SW 1271 (cell line): ENCODE results near the gene FERMT1.
"Not testable (repeated sequence)": the region's sequence is repeated elsewhere in the genome, so short reads cannot be mapped to it uniquely, and the experiment has no call there.

Experiments used
- DNase-seq, 2 experiments: peaks; one replicate each; lab custom pipeline; 2025; lab: John Stamatoyannopoulos, UW

FERMT1 gene

DNA sequence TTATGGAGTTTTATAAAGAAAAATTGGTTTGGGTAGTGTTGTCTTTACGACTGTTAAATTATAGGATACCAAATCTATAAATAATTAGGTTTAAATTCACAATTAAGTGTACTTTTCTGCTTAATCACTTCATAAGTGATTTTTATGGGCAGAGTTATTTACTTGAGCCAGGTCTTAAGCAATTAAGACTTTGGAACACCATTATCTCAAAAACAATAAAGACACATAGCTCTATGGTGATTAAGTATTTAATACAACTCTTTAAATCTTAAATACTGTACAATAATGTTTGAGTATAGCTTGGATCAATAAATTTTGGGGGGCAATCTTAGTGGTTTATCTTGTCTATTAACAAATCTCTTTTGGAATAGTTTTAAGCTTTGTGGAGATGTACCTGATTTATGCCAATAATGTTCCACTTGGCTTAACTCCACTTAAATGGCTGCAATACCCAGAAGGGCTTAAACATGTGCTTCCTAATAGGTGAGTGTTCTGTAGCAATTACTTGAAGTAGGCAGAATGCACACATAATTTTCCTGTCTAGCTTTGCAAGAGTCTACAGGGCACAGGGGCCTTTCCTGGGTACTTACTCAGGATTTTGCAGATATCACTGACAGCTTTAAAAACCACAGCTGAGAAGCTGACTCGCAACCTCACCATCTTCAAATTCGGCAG is 7.5 kb downstream of the FERMT1 start:
- no peak for DNase-seq

DNA sequence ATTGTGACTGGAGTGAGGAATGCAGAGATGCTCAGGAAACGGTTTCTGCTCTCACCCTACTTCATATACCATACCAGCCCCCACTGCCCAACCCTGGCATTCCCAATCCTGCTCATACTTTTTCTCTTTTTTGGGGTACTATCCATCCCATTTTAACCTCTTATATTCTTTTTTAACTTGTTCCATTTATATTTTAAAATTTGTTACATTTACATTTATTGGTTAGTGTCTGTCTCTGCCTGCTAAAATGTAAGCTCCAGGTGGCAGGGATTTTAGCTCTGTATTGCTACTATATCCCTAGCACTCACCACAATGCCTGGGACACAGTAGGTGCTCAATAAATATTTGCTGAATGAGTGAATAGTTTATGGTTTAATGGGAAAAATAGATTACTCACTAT is 8.1 kb downstream of the FERMT1 start:
- no peak for DNase-seq

DNA sequence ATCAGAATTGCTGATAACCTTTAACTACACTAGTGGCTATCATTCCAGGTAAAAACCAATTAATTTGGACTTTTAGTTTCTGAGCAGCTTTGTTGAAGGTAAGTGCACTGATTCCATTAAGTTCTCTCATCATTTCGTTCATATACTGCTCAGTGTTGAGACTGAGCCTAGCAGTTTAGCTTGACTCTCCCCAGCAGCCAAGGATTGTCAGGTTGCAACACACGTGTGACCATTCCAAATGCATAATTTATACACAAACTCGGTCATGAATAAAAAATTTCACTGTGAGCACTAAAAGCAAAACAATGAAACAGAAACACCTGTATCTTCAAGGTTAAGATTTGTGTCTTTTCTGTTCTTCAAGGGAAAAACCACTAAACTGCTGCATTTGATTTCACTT is 8.9 kb downstream of the FERMT1 start:
- no peak for DNase-seq

DNA sequence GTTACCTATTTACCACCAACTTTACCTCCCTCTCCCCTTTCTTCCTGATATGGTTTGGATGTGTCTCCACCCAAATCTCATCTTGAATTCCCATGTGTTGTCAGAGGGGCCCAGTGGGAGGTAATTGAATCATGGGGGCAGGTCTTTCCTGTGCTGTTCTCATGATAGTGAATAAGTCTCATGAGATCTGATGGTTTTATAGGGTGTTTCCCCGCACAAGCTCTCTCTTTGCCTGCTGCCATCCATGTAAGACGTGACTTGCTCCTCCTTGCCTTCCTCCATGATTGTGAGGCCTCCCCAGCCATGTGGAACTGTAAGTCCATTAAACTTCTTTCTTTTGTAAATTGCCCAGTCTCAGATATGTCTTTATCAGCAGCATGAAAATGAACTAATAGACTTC is 9.9 kb downstream of the FERMT1 start:
- DNase-seq = not testable (repeated sequence)

DNA sequence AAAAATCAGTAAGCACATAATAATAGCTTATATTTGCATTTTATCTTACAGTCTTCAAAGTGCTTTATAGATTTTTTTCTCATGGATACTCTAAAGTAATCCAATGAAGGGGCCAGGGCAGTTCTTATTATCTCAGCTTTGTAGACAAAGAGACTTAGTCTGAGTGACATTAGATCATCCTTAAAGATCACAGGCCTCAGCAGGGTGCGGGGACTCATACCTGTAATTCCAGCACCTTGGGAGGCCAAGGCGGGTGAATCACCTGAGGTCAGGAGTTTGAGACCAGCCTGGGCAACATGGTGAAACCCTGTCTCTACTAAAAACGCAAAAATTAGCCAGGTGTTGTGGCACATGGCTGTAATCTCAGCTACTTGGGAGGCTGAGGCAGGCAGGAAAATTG is 14.5 kb downstream of the FERMT1 start:
- no peak for DNase-seq

DNA sequence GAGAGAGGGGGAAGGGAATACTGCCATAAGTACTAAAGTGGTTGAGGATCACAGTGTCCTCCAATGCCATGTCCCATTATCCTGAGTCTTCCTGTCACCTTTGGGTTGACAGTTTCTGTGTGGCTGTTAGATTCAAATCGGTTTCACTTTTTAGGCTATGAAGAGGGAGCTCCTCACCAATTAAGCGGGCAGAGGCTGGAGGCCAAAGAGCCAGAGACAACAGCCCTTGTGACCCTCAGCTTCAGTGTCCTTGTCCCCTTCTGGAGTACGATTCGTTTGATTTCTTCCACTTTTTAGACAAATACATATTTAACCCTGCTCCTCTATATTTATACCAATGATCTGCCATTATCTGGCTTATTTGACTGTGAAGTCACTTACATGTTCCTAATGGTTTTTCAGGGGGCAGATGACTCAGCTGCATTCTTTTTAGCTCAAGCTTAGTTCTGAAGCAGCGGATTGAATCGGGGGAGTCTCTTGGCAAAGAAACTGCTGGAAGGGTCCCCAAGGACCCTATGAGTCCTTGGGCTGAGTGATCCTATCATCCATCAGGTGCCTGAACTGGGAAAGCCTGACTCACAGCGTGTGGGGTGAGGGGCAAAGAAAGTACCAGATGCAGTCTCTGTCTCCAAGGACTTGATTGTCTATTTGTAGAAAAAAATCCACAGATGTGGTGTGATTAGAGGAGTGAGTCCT is 18.2 kb downstream of the FERMT1 start:
- no peak for DNase-seq

DNA sequence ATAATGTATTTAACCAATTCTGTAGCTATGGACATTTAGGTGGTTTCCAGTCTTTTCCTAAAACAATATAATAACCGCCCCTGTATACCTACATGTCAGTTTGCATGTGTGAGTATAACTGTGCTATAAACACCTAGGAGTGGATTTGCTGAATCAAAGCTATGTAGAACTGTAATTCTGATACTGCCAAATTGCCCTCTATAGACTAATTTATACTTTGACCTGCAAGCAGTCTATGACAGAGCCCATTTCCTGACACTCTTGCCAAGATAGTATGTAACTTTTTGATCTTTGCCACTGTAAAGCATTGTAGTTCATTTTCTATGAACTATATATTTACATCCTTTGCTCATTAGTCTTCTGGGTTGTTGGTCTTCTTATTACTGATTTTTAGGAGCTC is 19.5 kb downstream of the FERMT1 start:
- DNase-seq = no peak

DNA sequence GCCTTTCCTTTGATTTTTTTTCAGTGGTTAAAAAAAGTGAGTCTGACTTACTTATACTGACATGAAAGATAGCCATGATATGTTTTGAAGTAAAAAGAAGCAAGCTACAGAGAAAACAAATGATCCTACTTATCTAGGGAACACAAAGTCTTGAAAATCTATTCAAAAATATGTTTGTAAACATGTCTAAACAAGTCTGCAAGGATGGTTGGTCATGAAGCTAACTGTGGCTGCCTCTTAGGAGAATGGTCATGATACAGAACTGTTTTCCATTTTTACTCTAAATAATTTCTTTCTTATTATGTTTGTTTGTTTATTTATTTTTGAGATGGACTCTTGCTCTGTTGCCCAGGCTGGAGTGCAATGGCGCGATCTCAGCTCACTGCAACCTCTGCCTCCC is 21.5 kb downstream of the FERMT1 start:
- DNase-seq = no peak

DNA sequence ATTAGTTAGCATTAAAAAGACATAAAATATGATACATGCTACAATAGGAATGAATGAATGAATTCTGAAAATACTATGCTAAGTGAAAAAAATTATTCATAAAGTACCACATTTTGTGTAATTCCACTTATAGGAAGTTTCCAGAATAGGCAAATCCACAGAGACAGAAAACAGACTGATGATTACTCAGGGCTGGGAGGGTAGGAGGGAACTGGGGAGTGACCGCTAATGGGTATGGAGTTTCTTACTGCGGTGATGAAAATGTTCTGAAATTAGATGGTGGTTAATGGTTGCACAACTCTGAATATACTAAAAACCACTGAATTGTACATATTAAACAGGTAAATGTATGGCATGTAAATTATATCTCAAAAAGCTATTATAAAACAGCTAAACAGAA is 22.6 kb downstream of the FERMT1 start:
- no peak for DNase-seq

DNA sequence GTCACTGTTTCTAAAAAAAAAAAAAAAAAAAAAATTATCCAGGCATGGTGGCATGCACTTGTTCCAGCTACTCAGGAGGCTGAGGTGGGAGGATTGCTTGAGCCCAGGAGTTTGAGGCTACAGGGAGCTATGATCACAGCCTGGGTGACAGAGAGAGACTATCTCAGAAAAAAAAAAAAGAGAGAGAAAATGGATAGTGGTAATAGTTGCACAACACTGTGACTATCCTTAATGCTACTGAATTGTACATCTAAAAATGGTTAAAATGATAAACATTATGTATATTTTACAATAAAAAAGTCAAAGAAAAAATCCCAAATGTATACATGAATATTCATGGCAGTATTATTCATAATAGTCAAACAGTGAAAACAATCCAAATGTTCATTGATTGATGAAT is 23.0 kb downstream of the FERMT1 start:
- DNase-seq = no peak

DNA sequence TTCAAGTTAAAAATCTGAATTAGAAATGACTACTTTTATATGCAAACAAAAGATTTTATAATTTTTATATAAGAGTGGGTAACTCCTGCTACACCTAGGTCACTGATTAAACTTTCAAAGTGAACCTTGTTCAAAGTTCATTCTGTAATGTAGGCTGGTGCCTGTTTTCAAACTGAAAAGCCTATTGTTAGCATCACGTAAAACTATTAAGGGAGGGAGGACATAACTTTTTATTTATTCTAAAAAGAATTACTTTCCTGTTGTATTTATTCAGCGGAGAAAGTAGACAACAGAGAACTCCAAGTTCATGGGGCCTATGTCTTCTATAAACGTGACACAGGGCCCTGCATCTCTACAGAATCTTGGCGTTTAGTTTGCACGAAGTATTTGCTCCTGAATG is 27.4 kb downstream of the FERMT1 start:
- DNase-seq = no peak

DNA sequence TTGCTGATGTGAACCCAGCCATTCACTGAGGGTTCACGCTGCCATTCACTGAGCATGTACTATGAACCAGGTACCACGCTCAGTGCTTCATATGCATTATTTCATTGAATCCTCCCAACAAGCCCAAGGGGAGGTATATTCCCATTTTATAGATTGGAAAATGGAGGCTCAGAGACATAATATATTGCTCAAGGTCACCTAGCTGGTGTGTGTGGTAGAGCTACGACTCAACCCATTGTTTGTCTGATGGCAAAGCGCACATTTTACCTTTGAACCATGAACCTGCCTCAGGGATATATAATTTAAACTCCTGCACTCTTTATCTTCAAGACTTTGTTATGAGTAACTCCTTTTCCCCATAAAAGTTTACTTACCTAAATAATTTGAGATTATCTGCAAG is 28.3 kb downstream of the FERMT1 start:
- DNase-seq = no peak

DNA sequence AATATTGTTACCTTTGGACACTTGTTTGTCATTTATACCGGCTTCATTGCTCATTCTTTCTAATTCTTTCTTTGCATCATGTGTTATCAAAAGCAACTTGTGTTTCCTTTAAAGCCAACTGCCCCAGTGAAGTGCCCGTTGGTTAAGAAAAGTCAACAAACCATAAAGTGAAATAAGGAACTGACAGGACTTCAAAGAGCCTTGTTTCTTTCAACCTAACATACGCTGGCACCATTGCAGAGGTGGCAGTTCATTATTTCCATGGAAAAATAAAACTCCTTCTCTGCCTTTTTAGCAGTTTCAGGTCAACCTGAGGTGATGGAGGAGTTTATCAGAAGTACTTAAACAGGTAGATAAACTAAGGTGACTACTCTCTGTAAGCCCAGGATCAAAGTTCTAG is 28.8 kb downstream of the FERMT1 start:
- DNase-seq = no peak

DNA sequence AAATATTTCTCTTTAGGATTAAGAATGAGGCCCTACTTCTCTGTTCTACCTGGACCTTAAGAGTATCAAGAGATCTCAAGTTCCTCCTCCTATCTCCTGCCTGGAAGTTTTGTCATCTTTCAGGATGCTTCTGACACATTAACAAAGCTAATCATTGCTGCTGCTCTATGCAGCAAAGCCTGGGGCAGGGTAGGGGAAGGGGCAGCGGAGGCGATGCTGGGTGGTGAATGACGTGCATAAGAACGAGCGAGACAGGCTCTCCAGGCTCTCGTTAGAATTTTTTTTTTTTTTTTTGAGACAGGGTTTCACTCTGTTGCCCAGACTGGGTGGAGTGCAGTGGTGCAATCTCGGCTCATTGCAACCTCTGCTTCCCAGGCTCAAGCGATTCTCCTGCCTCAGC is 31.2 kb downstream of the FERMT1 start:
- DNase-seq = no peak

DNA sequence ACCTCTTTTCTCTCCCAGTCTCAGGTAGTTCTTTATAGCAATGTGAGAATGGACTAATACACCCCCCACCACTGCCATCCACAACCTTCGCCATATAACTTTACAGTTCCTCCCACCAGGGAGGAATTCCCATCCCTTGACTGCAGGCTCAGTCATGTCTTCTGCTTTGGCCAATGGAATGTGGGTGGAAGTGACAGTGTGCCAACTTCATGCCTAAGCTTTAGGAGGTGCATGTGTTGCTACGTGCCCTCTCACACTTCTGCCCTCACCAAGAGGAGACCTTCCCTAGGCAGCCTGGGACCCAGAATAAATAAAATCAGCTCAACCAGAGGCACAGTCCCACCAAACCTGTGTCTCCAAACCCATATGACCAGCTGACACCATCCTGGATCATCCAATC is 36.0 kb downstream of the FERMT1 start:
- DNase-seq = no peak

DNA sequence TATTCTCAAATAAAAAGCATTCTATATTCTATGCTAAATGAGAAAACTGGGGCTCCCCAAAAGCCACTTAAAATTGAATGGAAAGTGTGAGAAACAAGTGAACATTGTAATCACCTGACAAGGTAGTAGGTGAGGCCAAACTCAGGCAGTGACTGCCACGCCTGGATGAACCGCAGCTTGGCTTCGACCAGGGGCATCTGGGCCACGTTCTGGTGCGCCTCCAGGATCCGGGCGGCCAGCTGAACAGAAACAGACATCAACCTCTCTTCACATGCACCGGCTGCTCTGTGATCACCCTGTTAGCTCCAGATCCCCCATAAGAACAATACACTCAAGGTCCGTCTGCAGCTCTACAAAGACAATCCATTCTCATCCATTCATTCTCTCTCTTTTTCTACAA is 38.9 kb downstream of the FERMT1 start:
- no peak for DNase-seq

DNA sequence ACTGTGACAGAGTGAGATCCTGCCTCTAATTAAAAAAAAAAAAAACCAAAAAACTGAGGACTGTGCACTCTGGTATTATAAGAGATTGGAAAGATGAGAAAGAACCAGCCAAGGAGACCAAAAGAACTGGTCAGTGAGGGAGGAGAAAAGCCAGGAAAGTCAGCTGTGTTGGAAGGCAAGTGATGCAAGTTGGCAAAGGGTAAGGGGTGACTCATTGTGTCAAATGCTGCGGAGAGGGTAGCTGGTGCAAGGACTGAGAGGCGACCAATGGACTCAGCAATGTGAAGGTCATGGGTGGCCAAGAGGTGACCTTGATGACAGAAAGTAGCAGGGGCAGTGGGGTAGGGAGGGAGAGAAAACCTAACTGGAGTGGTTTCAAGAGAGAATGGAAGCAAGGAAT is 41.6 kb downstream of the FERMT1 start:
- DNase-seq = no peak

DNA sequence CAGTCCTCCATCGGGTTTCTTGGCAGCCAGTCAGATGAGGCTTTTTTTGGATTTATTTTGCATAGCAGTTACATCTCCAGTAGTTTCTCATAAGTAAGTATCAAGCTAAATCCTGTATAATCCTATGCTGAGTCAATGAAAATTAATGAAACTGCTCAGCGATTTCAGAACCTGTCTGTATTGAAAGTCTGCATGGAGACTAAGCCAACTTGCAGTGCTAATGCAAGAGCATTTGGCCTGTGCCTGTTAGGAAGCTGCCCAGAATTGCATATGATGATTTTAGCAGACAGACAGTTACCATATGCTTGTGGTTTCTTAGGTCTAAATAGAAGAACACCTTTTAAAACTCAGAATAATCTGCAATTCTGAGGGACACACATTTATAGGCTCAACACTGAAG is 43.8 kb downstream of the FERMT1 start:
- DNase-seq = no peak

DNA sequence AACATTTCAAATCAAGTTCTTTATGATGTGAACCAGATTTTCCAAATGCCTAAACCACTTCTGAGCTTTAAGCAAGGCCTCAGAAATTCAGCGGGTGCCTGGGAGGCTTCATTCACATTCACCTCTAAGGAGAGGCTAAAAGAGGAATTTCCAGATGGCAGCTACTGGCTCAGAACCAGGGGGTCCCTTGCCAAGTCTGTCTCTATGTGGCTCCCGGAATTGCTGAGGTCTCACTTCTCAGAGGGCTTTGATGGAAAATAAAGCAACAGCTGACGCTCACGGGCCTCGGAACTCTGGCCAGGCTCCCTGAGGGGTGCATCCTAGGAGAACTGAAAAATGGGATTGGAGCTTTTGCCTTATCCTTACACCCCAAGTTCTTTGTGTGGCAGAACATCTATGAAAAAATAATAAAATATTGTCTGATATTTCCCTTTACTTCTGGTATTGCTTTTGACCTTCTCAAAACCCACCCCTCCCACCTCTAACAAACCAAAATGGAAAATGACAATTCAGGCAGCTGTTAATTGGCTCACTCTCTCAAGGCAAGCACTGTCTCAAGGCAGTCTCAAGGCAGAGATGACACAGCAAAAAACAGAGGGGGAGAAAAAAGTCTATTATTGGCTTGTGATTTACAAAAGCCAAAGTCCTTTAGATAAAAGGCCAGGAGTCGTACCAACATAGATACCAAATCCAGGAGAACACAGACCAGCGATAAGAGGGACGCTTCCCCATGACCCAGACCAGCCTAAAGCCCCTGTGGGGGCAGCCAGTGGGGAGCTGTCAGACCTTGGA is 47.2 kb downstream of the FERMT1 start:
- DNase-seq = no peak

DNA sequence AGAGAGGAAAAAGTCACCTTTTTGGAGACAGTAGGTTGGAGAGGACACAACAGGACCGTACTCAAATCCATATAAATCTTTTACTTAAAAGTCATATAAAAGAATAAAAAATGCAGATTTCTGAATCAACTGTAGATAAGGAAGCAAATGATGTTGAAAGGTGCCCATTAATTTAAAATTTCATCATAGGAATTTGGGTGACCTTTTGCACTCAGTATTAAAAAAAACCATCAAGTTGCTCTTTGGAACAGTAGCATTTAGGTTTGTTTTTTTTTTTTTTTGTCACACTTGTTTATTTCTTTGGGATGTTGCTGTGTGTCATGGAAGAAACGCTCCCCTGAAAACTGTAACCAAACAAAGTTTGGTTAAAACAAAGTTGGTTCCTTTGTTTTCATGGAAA is 48.0 kb downstream of the FERMT1 start:
- no peak for DNase-seq

DNA sequence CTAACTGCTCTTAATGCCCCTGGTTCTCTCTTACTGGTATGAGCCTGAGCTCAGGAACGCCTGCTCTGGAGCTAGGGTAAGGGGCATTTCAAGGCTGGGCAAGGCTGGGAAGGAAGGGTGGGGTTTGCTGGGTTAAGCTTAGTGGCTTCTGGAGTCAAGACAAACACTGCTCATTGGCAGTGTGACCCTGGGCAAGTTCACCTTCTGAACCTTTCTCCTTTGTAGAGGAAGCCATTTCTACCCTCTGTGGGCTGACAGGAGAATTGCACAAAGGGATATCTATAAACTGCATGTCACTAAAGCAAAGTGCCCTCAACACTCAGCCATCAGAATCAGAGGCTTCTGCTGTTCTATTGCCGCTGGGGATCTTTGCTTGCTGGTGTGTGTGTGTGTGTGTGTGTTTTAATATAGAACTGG is 48.7 kb downstream of the FERMT1 start:
- DNase-seq = peak in 1 of 2 experiments; percentile 75

DNA sequence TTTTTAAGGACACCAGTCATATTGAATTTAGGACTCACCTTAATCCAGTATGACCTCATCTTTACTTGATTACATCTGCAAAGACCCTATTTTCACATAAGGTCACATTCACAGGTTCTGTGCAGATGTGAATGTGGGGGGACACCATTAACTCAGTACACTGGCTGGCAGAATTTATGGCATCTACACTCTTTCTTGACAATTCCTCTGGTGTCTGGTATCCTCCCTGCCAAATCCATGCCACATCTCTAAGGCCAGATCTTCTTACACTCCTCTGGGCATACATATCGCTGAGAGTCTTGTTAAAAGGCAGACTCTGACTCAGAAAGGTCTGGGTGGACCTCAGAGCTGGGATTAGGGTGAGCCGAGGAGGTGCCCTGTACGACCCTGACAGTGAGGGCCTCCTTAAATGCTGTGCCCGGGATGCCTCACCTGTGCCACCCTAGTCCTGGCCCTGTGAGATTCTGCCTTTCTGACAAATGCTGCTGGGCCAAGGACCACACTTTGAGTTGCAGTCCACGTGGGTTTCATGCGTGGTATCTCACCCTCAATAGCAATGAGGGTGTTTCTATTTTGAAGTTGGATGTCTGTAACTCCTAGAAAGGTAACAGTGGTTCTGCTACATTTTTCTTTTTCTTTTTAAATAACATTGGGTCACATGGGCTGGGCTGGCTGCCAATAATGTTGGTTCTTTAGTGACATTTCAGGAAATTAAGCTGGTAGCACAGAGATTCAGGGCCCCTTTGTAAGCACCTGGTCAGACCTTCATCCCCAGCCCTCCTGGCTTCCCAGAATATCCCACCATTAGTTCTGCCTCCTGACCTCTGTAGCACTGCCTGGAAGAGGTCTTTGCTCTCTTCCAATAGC is 51.8 kb downstream of the FERMT1 start:
- DNase-seq = no peak
